Adrenal gland (tissue), 5 donors: ENCODE measurements around the gene POLR1H.

Source experiments
- CTCF ChIP-seq, 6 experiments: fragments of 450-650 bp in 4 of 6; fragments of 200-600 bp in 2 of 6; sonication (generic) in 1 of 6; IDR thresholded peaks; 1 replicate in 5 of 6; 2 replicates in 1 of 6; pipeline versions ENCODE4 v1.5.1 to v1.8.0; 2016 to 2021; ENCODE audit warnings: antibody characterized with exemption in 6 of 6, mild to moderate bottlenecking in 2 of 6, moderate library complexity in 1 of 6
- POLR2A ChIP-seq, 2 donors: fragments of 450-650 bp; IDR thresholded peaks; one replicate each; pipeline ENCODE4 v1.6.1; 2017; ENCODE audit warnings: antibody characterized with exemption in 2 of 2, mild to moderate bottlenecking in 2 of 2, moderate library complexity in 1 of 2
- donor health status: DM: no; HTN: no; CAD: no.

- TF ChIP-seq POLR2A (IDR thresholded peaks at IDR 0.05) = no peak
- TF ChIP-seq CTCF (IDR thresholded peaks at IDR 0.05) = peak; percentile 12 to 91 (median 48)
Observed at GRCh38 chr6:30013291-30013922, 47.7 kb upstream of the POLR1H start.
